Naive thymus-derived CD4-positive, alpha-beta T cell (primary cell): ENCODE data around the gene SERPINB4. TPM values are rescaled to one million over a fixed set of nuclear protein-coding genes. Genes with fewer than 3 reads are reported as not detected.
"Not testable (repeated sequence)": the region's sequence is repeated elsewhere in the genome, so short reads cannot be mapped to it uniquely, and the experiment has no call there.

Experiments used
- ATAC-seq: fragments of 150-1000 bp; cut with Tn5 transposase; 2 replicates; pipeline ENCODE4 v1.10.0; 2021; ENCODE audit warnings: mild to moderate bottlenecking, moderate library complexity
- CTCF ChIA-PET: fragments of 350-600 bp; sonication (Branson Sonifier 250); formaldehyde crosslinking; loops from one replicate; lab custom pipeline; 2021; ENCODE audit warnings: antibody characterized with exemption; lab: Charles Lee
- POLR2A ChIA-PET: fragments of 350-600 bp; sonication (Branson Sonifier 250); formaldehyde crosslinking; loops from one replicate; lab custom pipeline; 2021; ENCODE audit warnings: antibody characterized with exemption, inconsistent platforms; lab: Charles Lee
- DNase-seq, 9 donors: peaks; one replicate each; pipeline versions ENCODE4 v3.0.0 to v3.0.0-alpha.2; 2020 to 2022; ENCODE audit warnings: mixed read lengths in 1 of 9
- H3K27ac ChIP-seq: one replicate; pipeline ENCODE4 v1.7.0; 2013; ENCODE audit warnings: mild to moderate bottlenecking, low read depth, low read length, moderate library complexity
- H3K27me3 ChIP-seq, 2 donors: one replicate each; pipeline ENCODE4 v1.7.0; 2013; ENCODE audit warnings: low read length in 2 of 2, mild to moderate bottlenecking in 2 of 2, moderate library complexity in 2 of 2; ENCODE audit not compliant: control insufficient read depth in 2 of 2, insufficient read depth in 2 of 2
- H3K36me3 ChIP-seq, 3 experiments: 1 replicate in 2 of 3; 2 replicates in 1 of 3; pipeline ENCODE4 v1.7.0; 2013; ENCODE audit warnings: low read length in 3 of 3, mild to moderate bottlenecking in 3 of 3, moderate library complexity in 1 of 3; ENCODE audit not compliant: insufficient read depth in 3 of 3, control insufficient read depth in 2 of 3
- H3K4me1 ChIP-seq, 2 donors: one replicate each; pipeline ENCODE4 v1.7.0; 2013; ENCODE audit warnings: low read length in 2 of 2, mild to moderate bottlenecking in 2 of 2, moderate library complexity in 1 of 2; ENCODE audit not compliant: control insufficient read depth in 2 of 2, insufficient read depth in 2 of 2
- H3K4me3 ChIP-seq: 2 replicates; pipeline ENCODE4 v1.7.0; 2013; ENCODE audit warnings: mild to moderate bottlenecking, low read length
- H3K9me3 ChIP-seq, 3 experiments: 1 replicate in 2 of 3; 2 replicates in 1 of 3; pipeline ENCODE4 v1.7.0; 2013; ENCODE audit warnings: low read length in 3 of 3; ENCODE audit not compliant: control insufficient read depth in 2 of 3
- H3K27ac Mint-ChIP-seq, 9 donors: one replicate each; pipeline ENCODE4 v1.8.0; 2020 to 2022; ENCODE audit warnings: mixed read lengths in 9 of 9, mild to moderate bottlenecking in 8 of 9, moderate library complexity in 5 of 9, inconsistent platforms in 2 of 9
- H3K27me3 Mint-ChIP-seq, 5 donors: one replicate each; pipeline ENCODE4 v1.8.0; 2021 to 2022; ENCODE audit warnings: mixed read lengths in 5 of 5, mild to moderate bottlenecking in 1 of 5
- H3K36me3 Mint-ChIP-seq, 5 donors: one replicate each; pipeline ENCODE4 v1.8.0; 2020 to 2022; ENCODE audit warnings: mixed read lengths in 5 of 5, mild to moderate bottlenecking in 3 of 5, inconsistent platforms in 1 of 5
- H3K4me1 Mint-ChIP-seq, 7 donors: one replicate each; pipeline ENCODE4 v1.8.0; 2020 to 2022; ENCODE audit warnings: mixed read lengths in 7 of 7, mild to moderate bottlenecking in 3 of 7, inconsistent platforms in 1 of 7
- H3K4me3 Mint-ChIP-seq, 10 donors: one replicate each; pipeline ENCODE4 v1.8.0; 2020 to 2022; ENCODE audit warnings: mild to moderate bottlenecking in 10 of 10, mixed read lengths in 10 of 10, moderate library complexity in 6 of 10, inconsistent platforms in 2 of 10
- H3K9me3 Mint-ChIP-seq, 11 donors: one replicate each; pipeline ENCODE4 v1.8.0; 2020 to 2022; ENCODE audit warnings: mixed read lengths in 11 of 11, mild to moderate bottlenecking in 4 of 11, inconsistent platforms in 1 of 11, moderate library complexity in 1 of 11
- intact Hi-C, 2 donors: fragments of 100-400 bp; cut with micrococcal nuclease; formaldehyde crosslinking; loops; one replicate each; pipeline ENCODE4 v1.15.1; 2023
- polyA plus RNA-seq, 2 donors: library from polyadenylated mRNA; unstranded; fragments of 300-500 nt; fragmentation: Illumina TruSeq; gene quantifications; one replicate each; pipeline ENCODE4 v1.2.3, GENCODE V29; 2021
- total RNA-seq, 6 experiments: library from RNA in 5 of 6; stranded (reverse) in 5 of 6; gene quantifications; 1 replicate in 5 of 6; 2 replicates in 1 of 6; pipeline ENCODE4 v1.2.3 and lab custom pipeline; 2021 to 2026

SERPINB4 gene
- total RNA-seq (not detected), polyA plus RNA-seq (not detected), total RNA-seq (lab: John Stamatoyannopoulos, UW) (not detected)

DNA sequence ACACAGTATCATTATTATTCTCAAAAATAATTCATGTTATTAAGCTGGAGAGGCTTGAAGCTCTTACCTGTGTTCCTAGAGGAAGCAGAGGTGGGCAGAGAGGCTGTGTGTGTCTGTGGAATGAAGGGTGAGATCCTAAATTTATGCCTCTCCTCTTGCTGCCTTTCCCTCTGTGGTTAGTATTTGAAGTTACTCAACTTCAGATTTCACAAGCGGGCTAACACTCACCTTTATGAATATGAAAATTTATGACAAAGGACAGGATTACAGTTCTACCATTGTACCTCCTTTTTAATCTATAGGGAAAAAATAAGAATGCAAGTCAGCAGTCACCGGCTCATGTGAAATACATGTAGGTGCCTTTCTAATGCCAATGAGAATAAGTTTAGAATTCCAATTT is at the start of gene SERPINB4:
Gene SERPINB4 (minus strand): TSS at position 115 of the 400 bp plus-strand sequence. CDS start 679 bp downstream, outside the sequence.
- H3K27ac ChIP-seq, H3K9me3 ChIP-seq, H3K9me3 Mint-ChIP-seq, H3K4me1 ChIP-seq, intact Hi-C loops, H3K36me3 Mint-ChIP-seq, CTCF ChIA-PET, DNase-seq, H3K4me1 Mint-ChIP-seq, H3K36me3 ChIP-seq, H3K4me3 ChIP-seq, POLR2A ChIA-PET, ATAC-seq, H3K4me3 Mint-ChIP-seq, H3K27ac Mint-ChIP-seq, H3K27me3 ChIP-seq: not testable (repeated sequence)
- peaks cover 0 to 18% (median 6%) of the 10 kb centered on the region in 5 donors for H3K27me3 Mint-ChIP-seq

DNA sequence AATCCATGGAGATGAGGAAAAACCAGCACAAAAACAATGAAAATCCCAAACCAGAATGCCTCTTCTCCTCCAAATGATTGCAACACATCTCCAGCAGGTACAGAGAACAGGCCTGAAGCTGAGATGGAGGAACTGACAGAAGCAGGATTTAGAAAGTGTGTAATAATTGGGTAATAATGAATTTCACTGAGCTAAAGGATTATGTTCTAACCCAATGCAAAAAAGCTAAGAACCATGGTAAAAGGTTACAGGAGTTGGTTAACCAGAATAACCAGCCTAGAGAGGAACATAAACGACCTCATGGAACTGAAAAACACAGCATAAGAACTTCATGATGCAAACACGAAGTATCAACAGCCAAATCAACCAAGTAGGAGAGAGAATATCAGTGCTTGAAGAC is 45.0 kb upstream of the SERPINB4 start:
- no peak overlapping the region for H3K27ac ChIP-seq
- H3K27me3 ChIP-seq: no peaks in the 10 kb centered on the region
- no peaks in the 10 kb centered on the region for H3K9me3 ChIP-seq
- H3K4me1 Mint-ChIP-seq: no peaks in the 10 kb centered on the region
- no peak overlapping the region for H3K27ac Mint-ChIP-seq
- CTCF ChIA-PET: no interaction called here
- intact Hi-C loops: no loop called here
- no peaks in the 10 kb centered on the region for H3K36me3 ChIP-seq
- H3K4me3 Mint-ChIP-seq: no peak overlapping the region
- DNase-seq (no peak), ATAC-seq (no peak)
- peaks cover 0 to 33% (median 9%) of the 10 kb centered on the region in 11 donors for H3K9me3 Mint-ChIP-seq
- peaks cover 0 to 22% (median 3%) of the 10 kb centered on the region in 5 donors for H3K27me3 Mint-ChIP-seq
- H3K4me1 ChIP-seq: no peaks in the 10 kb centered on the region
- peaks cover 0 to 9% (median 0%) of the 10 kb centered on the region in 5 donors for H3K36me3 Mint-ChIP-seq
- POLR2A ChIA-PET: no interaction called here
- H3K4me3 ChIP-seq: no peak overlapping the region

- no peaks in the 10 kb centered on the region for H3K27me3 ChIP-seq
- H3K4me3 Mint-ChIP-seq: no peak overlapping the region
- no peak overlapping the region for H3K27ac Mint-ChIP-seq
- POLR2A ChIA-PET: no interaction called here
- CTCF ChIA-PET: no interaction called here
- peaks cover 0 to 9% (median 0%) of the 10 kb centered on the region in 5 donors for H3K36me3 Mint-ChIP-seq
- H3K9me3 ChIP-seq: no peaks in the 10 kb centered on the region
- H3K27ac ChIP-seq: no peak overlapping the region
- no peaks in the 10 kb centered on the region for H3K4me1 ChIP-seq
- H3K4me3 ChIP-seq: no peak overlapping the region
- H3K27me3 Mint-ChIP-seq: peaks cover 2 to 26% (median 6%) of the 10 kb centered on the region in 5 donors
- peaks cover 0 to 25% (median 6%) of the 10 kb centered on the region in 11 donors for H3K9me3 Mint-ChIP-seq
- no peaks in the 10 kb centered on the region for H3K36me3 ChIP-seq
- intact Hi-C loops: no loop called here
- ATAC-seq (no peak), DNase-seq (no peak)
- no peaks in the 10 kb centered on the region for H3K4me1 Mint-ChIP-seq
These were observed 42.8 kb upstream of the SERPINB4 start for GRCh38 chr18:63686871-63687270.

GRCh38 chr18:63684718-63685117 is 40.7 kb upstream of the SERPINB4 start:
- DNase-seq (no peak), ATAC-seq (no peak)
- Histone ChIP-seq H3K4me1 (no peaks in the 10 kb centered on the region), H3K27ac (no peak overlapping the region), H3K4me3 (no peak overlapping the region), H3K27me3 (no peaks in the 10 kb centered on the region), H3K36me3 (no peaks in the 10 kb centered on the region), H3K9me3 (no peaks in the 10 kb centered on the region)
- ChIA-PET CTCF (no interaction called here), POLR2A (no interaction called here)
- no peak overlapping the region for H3K4me3 Mint-ChIP-seq
- intact Hi-C loops: no loop called here
- H3K27ac Mint-ChIP-seq: no peak overlapping the region
- H3K9me3 Mint-ChIP-seq: peaks cover 0 to 11% (median 1%) of the 10 kb centered on the region in 11 donors
- H3K4me1 Mint-ChIP-seq: no peaks in the 10 kb centered on the region
- H3K36me3 Mint-ChIP-seq: peaks cover 0 to 4% (median 0%) of the 10 kb centered on the region in 5 donors
- peaks cover 2 to 26% (median 6%) of the 10 kb centered on the region in 5 donors for H3K27me3 Mint-ChIP-seq

- Mint-ChIP-seq H3K9me3 (peaks cover 0 to 4% (median 0%) of the 10 kb centered on the region in 11 donors), H3K4me1 (no peaks in the 10 kb centered on the region), H3K27me3 (peaks cover 2 to 21% (median 6%) of the 10 kb centered on the region in 5 donors), H3K4me3 (no peak overlapping the region), H3K36me3 (no peaks in the 10 kb centered on the region), H3K27ac (no peak overlapping the region)
- ChIA-PET POLR2A (no interaction called here), CTCF (no interaction called here)
- H3K4me1 ChIP-seq: no peaks in the 10 kb centered on the region
- no peak for ATAC-seq
- no peak overlapping the region for H3K4me3 ChIP-seq
- H3K27me3 ChIP-seq: no peaks in the 10 kb centered on the region
- DNase-seq: no peak
- intact Hi-C loops: no loop called here
- no peaks in the 10 kb centered on the region for H3K9me3 ChIP-seq
- no peaks in the 10 kb centered on the region for H3K36me3 ChIP-seq
- H3K27ac ChIP-seq: no peak overlapping the region
These were observed 39.8 kb upstream of the SERPINB4 start for GRCh38 chr18:63683890-63684289.

GRCh38 chr18:63683152-63683551 is 39.1 kb upstream of the SERPINB4 start:
- Histone ChIP-seq H3K4me3 (no peak overlapping the region), H3K27ac (no peak overlapping the region), H3K27me3 (no peaks in the 10 kb centered on the region), H3K36me3 (no peaks in the 10 kb centered on the region), H3K9me3 (no peaks in the 10 kb centered on the region), H3K4me1 (no peaks in the 10 kb centered on the region)
- DNase-seq (no peak), ATAC-seq (no peak)
- ChIA-PET POLR2A (no interaction called here), CTCF (no interaction called here)
- Mint-ChIP-seq H3K27ac (no peak overlapping the region), H3K27me3 (peaks cover 2 to 21% (median 6%) of the 10 kb centered on the region in 5 donors), H3K36me3 (no peaks in the 10 kb centered on the region), H3K4me3 (no peak overlapping the region), H3K9me3 (peaks cover 0 to 4% (median 0%) of the 10 kb centered on the region in 11 donors), H3K4me1 (peaks cover 0 to under 1% (median 0%) of the 10 kb centered on the region in 7 donors)
- intact Hi-C loops: no loop called here
